GM21423 (cell line): ENCODE data around the gene MFSD12.

ENCODE experiments used
- ATAC-seq: cut with Tn5 transposase; IDR thresholded peaks from one replicate; pipeline ENCODE4 v1.9.1; 2021; ENCODE audit warnings: mild to moderate bottlenecking, moderate library complexity; ENCODE audit not compliant: unreplicated experiment

Gene MFSD12

DNA sequence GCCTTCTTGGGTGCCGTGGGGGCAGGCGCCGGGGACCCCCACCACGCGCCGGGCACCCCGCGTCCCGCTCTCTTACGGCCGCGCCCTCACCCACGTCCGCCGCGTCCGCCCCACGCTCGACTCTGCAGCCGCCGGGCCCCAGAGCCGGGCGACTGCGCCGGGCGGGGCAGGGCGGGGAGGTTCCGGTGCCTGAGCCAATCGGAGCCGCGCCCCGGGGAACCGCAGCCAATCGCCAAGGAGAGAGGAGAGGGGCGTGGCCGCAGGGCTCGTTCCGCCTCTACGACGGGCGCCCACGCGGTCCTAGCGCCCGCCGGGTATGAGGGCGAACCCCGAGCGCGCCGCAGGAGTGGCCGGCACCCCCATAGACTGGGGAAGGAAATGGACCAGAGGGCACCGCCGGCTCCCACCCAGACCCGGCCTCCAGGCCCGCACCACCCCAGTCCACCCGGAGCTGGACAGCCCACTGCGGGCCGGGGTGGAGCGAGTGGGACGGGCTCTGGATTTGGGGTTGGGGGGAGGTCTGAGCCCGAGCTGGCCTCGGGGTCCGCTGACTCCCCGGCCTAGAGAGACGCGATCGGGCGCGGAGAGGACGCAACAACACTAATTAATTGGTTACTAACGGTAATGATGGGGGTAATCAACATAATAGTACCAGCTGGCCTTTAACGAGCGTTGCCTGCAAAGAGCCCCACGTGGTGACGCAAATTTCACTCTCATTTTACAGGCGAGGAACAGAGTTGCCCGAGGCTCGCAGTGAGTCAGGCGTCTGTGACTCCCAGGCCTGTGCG, at the start of gene MFSD12:
TSS of gene MFSD12 (minus strand) at position 126 of the 788 bp plus-strand sequence. CDS start 183 bp downstream, outside the sequence.
- ATAC-seq, result peak; percentile 69

DNA sequence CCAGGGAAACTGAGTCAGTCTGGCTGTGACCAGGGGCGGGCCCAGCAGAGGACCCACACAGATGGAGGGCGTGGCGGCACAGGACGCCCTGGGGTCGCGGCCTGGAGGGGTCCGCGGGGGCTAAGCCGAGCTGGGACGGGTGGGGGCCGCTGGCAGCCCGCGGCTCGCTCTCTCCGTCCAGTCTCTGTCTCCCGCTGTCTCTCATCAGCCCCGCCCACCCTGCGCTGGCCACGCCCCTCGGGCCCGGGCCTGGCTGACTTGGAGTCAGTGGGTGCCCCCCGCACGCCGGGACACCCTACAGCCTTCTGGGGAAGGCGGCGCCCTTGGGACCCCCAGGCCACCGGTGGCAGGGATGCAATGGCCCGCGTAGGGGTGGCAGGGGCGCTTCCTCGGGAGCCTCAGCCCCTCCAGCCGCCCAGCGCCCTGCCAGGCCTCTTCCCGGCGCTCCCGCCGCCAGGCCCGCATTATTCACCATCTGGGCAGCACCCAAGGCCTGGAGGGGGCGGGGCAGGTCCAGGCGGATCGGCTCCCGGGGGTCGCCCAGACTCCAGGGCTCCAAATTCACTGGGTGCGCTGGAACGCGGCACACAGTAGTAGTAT, 49.4 kb upstream of the MFSD12 start, which contains the start of gene TBXA2R:
TSS of gene TBXA2R (minus strand) at position 186 of the 600 bp plus-strand sequence. CDS start 6,241 bp downstream, outside the sequence.
- no peak for ATAC-seq

DNA sequence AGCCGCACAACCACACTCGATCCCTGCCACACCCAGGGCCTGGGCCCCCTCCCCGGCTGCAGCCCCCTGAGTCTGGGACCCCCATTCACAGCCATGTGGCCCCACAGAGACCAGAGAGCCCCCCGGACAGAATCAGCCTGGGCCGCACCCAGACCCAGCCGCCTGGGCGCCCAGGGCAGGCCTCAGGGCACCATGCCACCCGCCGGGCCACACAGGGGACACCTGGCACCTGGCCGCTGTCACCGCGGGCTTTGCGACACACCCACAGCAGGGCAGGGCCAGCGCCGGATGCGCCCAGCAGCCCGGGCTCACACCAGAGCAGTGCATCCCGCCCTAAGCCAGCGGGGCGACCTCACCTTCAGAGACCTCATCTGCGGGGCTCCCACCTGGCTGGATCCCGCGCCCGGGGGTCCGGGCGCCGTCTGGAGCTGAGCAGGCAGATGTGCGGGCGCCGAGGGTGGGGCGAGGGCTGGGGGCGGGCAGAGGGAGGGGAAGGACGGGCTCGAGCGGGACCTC, 48.8 kb upstream of the MFSD12 start:
- no peak for ATAC-seq

DNA sequence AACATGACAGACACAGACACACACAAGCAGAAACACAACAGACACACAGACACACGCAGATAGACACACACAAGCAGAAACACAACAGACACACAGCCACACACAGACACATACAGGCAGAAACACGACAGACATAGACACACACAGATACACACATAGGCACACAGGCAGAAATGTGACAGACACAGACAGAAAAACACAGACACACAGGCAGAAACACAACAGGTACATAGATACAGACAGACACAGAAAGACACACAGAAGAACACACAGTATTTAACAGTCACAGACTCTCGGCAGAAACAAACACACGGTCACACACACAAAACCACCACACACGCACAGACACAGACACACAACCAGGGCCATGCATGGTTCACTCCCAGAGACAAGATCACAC, 48.4 kb upstream of the MFSD12 start:
- no peak for ATAC-seq

DNA sequence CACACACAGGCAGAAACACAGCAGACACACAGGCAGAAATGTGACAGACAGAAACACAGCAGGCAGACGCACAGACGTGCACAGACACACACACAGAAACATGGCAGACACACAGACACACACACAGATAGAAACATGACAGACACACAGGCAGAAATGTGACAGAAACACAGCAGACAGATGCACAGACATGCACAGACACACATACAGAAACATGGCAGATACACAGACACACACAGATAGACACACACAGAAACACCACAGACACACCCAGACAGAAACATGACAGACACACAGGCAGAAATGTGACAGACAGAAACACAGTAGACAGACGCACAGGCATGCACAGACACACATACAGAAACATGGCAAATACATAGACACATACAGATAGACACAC, 48.0 kb upstream of the MFSD12 start:
- no peak for ATAC-seq

DNA sequence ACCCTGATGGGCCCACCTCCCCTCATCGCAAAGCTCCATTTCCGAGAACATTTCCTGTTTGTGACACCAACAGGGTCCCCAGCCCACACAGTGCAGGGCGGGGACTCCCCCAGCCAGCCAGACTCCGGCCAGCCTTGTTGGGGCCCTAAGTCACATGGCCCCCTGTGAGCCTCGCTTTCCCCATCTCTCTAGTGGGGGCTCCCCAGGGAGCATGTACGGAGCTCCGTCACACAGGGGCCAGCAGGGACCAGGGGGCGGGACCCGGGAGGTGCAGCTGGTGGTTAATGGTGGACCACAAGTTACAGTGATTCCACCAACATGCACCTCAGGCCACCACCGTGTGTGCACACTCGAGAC, 47.6 kb upstream of the MFSD12 start:
- no peak for ATAC-seq

DNA sequence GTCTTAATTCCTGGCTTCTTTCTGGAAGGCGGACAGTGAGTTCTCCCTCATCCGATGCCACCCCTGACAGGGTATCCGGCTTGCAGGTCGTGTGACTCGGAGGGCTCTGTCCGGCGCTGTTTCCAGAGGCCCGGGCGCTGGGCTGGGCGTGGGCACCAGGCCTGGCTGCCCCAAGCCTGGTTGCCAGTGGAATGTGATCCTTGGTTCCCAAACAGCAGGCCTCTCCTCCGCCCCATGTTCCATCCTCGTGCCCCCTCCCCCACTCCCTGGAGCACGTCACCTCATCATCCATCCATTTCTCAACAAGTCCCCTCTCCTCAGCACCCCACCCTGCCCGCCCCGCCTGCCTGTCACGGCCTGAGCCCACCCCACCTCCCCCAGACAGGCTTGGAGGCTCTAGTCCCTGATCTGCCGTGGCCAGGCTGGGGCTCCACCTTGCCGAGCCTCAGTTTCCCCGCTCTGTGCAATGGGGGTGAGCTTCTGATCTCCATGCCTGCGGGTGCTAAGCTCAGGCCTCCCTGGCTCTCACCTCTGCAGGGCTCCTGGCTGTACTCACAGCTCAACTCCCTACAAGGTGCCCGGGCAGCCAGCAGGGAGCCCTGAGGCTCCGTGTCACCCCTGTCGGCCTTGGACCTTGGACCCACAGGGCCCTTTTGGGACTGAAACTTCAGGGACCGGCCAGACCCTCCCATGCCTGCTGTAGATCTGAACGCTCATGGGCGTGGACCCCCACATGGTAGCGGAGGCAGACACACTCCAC, 47.0 kb upstream of the MFSD12 start:
- no peak for ATAC-seq

DNA sequence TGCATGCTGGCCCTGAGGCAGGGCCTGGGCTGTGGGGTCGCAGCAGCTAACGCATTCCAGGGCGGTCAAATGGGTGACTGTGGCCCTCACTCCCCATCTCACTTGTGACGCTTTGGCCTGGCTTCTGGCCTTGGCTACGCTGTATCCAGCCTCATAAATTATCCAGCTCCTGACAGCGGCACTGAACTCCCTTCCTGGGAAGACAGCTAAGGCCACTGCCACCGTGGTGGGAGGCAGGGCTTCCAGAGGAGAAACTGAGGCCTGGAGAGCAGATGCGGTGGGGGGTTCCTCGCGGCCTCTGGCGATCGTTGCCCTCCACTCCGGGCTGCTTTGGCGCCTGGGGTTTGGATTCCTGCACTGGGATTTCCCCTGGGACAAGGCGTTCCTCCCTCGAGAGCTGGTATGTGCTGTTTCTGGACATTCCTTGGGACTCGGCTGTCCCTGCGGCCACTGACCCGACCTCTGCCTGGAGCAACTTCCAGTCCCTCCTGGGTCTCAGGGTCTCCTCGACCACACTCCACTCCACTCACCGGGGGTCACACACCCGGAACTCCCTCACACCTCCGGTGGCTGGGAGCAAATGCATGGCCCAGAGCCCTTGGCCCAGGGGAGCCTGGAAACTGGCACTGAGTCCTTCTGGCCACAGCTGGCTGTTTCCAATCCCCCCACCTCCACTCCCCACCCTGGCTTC, 45.9 kb upstream of the MFSD12 start:
- ATAC-seq, result no peak

DNA sequence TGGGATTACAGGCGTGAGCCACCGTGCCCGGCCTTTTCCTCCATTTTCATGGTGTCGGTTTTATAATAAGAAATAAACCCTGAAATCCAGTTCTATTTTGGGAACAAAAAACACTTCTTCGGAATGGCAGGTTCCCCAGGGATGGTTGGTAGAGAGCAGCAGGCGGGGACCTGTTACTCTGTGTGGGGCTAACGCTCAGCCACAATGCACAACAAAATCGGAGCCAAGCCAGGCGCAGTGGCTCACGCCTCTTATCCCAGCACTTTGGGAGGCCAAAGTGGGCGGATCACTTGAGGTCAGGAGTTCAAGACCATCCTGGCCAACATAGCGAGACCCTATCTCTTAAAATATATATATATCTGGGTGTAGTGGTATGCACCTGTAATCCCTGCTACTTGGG, 43.6 kb upstream of the MFSD12 start:
- no peak for ATAC-seq

DNA sequence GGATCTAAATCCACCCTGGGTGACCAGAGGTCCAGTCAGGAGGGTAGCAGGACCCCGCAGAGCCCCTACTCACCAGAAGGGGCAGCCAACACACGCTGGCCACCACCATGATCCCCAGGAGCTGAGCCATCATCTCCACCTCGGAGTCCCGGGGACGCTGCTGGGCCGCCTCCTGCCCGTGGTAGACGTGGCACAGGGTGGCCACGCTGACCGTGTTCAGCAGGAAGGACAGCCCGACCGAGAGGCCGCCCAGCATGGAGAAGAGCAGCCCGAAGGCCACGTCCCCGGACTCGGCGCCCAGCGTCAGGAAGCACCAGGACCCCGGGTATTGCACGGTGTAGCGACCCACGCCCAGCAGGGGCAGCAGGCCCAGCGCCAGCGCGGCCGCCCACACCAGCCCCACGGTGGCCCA, 42.4 kb upstream of the MFSD12 start:
- ATAC-seq, result no peak

DNA sequence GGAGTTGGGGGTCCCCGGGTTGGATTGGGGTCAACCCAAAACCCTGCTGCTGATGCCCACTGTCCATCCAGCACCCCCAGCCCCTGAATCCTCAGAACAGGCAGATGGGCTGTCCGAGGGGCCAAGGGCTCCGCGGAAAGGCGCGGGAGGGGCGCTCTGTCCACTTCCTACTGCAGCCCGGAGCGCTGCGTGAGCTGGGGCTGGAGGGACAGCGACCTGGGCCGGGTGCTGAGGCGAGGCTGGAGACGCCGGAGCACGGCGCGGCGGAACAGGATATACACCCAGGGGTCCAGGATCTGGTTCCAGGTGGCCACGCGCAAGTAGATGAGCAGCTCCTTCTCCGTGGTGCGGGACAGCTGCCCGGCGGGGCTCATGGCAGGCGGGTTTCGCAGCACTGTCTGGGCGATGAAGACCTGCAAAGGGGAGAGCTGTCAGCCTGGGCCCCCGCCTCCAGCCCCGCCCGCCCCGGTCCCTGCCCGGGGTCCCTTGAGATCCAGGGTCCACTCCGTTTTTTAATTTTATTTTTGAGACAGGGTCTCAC, 38.2 kb upstream of the MFSD12 start:
- ATAC-seq, result no peak

DNA sequence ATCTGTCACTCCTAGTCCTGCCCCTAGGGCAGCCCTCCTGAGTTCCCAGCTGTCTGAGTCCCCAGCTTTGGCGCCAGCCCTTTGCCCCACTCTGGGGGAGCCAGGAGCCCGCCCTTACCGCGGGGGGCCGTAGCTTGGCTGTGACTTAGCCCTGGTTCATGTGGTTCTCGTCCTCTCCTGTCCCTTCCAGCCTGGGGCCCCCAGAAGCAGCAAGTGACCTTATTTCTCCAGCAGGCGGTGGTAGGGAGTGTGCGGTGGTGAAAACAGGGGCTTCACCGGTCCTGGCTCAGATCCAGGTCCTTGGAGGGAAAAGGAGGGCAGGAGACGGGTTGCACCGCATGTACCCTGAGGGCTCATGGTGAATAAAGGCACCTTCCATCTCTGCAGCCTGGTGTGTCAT, 35.8 kb upstream of the MFSD12 start:
- ATAC-seq, result no peak

DNA sequence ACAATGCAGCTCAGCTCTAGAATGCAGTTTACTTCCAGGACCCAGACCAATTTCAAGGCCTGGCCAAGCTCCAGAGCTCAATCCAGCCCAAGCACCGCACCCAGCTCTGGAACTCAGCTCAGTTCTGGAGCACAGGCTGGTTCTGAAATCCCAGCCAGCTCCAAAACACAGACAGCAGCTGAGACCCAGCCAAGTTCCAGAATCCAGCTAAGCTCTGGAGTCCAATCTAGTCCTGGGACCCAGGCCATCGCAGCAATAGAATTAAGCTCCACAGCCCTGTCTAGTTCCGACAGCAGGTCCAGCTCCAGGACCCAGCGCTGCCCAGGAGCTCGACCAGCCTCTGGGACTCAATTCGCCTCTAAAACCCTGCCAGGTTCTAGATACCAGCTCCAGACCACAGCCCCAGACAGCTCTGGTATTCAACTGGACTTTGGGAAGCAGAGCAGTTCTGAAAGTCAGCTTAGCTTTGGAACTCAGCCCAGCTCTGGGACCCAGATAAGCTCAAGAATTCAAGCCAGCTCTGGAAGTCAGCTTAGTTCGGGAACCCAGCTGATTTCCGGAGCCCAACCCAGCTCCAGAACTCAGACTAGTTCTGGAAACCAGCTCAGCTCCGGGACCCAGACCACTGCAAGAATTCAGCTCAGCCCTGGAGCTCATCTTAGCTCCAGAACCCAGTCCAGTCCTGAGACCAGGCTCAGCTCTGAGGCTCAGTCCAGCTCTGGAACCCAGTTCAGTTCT, 34.7 kb upstream of the MFSD12 start:
- no peak for ATAC-seq

DNA sequence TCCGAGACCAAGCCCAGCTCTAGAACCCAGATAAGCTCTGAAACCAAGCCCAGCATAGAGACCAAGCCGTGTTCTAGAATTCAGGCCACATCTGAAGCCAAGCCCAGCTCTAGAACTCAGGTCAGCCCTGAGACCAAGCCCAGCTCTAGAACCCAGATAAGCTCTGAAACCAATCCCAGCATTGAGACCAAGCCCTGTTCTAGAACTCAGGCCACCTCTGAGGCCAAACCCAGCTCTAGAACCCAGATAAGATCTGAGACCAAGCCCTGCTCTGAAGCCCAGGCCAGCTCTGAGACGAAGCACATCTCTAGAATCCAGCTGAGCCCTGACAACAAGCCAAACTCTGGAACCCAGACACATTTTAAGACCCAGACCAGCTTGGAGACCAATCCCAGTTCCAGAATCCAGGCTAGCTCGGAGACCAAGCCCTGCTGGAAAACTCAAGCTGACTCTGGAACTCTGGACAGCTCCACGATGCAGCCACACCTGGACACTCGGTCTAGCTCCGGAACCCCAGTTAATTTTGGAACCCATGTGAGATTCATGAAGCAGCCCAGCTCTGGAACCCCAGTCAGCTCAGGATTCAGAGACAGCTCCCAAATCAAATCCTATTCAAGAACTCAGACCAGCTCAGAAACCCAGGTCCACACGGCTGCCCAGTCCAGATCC, 33.7 kb upstream of the MFSD12 start:
- no peak for ATAC-seq

DNA sequence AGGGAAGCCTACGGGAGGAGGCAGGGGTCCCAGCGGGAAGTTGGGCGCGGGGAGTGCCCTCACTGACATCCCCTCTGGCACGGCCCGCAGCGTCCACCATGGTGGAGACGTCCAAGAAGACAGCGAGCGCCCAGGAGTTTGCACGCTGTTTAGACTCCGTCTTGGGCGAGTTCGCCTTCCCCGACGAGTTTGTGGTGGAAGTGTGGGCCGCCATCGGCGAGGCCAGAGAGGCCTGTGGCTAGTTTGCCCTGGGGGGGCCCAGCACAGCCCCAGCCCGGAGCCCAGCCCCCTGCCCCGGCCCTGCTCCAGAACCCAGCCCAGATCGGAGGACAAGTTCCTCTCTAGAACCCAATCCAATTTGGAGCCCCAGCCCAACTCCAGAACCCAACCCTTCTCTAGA, 32.6 kb upstream of the MFSD12 start:
- no peak for ATAC-seq

DNA sequence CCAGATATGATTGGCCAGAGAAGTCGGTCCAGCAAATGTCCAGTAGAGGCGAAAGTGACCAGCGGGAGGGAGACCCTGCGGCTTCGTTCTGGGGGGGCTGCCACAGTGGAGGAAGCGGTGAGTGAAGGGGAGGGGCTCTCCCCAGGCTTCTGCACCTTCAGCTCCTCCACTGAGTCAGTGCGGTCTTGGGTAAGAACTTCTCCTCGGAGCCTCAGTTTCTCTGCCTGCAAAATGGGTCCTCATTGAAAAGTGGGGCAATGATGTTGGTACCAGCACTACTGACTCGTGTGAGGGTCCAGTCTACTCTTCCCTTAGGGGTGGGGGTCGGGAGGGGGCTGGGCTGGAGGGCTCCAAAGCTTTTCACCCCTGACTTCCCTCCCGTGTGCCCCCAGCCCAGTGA, 32.1 kb upstream of the MFSD12 start:
- ATAC-seq, result no peak

DNA sequence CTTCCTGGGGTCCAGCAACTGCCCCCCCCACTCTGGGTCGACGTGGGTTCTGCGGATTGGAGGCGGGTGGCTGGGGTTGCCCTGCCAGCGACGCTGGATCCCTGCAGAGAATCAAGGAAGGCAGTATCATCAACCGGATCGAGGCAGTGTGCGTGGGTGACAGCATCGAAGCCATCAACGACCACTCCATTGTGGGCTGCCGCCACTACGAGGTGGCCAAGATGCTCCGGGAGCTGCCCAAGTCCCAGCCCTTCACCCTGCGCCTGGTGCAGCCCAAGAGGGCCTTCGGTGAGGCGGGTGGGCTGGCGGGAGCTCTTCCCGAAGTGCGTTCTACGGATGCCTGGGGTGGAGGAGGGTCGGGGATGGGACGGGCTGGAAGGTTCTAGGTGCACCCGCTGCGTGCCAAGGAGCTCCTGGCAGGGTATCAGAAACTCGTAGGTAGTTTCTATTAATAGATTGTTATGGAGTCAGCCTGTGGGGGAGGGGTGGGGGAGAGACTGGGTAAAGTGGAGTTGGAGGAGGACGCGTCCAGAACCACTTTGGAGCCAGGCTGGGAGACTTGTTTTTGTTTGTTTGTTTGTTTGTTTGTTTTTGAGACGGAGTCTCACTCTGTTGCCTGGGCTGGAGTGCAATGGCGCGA, 29.4 kb upstream of the MFSD12 start:
- no peak for ATAC-seq

DNA sequence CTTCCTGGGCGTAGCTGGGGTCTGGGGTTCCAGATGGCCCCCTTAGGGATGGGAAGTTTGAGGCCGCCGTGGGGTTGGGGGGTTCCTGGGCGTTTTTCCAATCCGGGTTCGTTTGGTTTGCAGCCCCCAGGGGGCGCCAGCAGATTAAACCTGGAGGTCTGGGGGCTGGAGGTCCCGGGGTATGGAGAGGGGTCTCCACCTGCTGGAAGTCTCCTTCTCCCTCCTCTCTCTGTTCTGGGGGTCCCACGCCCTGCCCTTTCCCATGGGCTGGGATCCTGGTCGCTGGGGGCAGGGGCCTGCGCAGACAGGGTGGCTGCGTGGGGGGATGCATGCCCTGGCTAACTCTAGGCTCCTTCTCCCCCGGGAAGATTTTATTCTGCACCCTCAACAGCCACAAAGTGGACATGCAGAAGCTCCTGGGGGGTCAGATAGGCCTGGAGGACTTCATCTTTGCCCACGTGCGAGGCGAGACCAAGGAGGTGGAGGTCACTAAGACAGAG, 28.8 kb upstream of the MFSD12 start:
- ATAC-seq, result no peak
